ENCODE results near the gene RPTOR.
"Not testable (repeated sequence)": the region's sequence is repeated elsewhere in the genome, so short reads cannot be mapped to it uniquely, and the experiment has no call there.

Gene RPTOR

DNA sequence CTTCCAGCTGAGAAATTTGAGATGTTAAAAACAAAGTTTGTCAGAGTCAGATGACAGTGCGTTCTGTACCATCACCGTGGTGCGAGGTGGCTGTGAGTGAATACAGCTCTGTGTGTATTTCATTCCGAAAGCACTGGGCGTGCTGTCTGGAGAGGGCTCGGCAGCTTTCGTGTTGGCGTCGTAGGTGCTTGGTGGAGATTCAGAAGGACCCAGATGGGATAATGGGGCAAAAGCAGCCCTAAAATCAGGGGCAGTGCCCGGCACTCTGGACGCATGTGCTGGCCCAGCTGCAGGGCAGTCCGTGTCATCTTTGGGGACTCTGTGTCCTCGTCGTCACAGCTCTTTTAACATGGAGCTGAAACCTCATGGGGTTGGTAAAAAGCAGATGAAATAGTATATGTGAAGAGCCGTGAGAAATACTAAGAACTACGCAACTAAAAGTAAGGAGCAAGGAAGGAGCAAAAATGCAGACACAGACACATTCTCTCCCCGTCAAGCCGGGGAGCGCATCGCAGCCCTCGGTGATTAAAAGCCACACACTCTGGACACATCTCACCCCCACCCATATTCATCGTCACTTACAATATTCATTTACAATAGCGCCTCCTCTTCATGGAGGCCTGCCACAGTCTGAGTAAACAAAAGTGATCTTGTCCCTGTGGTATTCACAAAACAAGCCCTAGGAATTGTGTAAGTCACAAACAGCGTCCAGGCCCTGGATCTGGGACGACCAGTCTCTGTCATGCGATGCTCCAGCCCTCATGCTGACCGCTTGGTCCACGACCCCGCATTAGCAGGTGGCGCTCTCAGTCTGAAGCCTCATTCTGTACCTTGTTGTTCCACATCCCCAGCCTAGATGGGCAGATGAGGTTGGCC, 206.7 kb downstream of the RPTOR start:
- FAIRE-seq, result no peak

- no peak for FAIRE-seq
These were observed 207.4 kb downstream of the RPTOR start for GRCh38 chr17:80751946-80752581.

DNA sequence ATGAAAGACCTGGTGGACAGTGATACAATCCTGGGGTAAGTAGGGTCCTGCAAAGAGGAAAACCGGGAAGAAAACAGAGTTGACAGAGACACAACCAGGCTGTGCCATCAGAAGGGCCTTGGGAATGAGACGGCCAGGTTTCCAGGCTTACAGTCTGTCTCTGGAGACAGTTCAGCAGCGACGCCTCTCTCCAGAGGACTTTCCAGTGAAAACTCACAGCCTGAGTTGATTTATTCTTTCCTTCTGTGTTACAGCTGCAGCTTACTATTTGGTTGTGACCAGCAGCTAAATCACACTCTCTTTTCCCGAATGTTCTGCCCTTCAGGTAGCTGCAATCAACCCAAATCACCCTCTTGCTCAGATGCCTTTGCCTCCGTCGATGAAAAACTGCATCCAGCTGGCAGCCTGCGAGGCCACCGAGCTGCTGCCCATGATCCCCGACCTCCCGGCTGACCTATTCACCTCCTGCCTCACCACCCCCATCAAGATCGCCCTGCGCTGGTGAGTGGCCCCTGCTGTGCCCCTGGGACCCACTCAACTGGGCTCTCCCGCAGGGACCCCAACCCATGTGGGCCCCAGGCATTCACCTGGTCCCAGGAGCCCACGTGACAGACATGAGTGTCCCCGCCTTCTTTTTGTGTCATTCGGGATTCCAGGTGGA, 209.2 kb downstream of the RPTOR start:
- FAIRE-seq, result no peak

GRCh38 chr17:80754846-80755245, 210.2 kb downstream of the RPTOR start:
- FAIRE-seq, result no peak

DNA sequence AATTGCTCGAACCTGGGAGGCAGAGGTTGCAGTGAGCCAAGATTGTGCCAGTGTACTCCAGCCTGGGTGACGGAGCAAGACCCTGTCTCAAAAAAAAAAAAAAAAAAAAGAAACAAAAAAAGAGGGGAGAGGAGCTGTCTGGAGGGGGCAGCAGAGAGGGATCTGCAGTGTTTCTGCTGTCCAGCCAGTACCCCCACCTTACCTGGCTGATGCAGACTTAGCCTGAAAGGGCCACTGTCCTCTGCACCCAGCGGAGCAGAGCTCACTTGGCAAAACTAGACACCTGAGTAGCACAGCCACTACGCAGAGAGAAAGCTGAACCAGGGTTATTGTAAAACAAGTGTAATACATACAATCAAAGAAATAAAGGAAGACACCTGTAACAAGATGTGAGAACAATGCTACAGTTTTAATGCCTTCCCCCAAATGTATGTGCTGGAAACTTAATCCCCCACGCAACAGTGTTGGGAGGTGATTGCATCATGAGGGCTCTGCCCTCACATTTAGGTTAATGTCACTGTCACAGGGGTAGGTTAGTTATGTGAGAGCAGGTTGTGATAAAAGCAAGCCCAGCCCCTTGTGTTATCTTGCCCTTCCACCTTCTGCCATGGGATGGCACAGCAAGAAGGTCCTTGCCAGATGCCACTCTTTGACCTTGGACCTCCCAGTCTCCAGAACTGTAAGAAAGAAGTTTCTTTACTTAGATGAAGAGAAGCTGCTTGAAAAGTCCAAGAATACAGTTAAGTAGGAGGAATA, 211.2 kb downstream of the RPTOR start:
- FAIRE-seq, result no peak

DNA sequence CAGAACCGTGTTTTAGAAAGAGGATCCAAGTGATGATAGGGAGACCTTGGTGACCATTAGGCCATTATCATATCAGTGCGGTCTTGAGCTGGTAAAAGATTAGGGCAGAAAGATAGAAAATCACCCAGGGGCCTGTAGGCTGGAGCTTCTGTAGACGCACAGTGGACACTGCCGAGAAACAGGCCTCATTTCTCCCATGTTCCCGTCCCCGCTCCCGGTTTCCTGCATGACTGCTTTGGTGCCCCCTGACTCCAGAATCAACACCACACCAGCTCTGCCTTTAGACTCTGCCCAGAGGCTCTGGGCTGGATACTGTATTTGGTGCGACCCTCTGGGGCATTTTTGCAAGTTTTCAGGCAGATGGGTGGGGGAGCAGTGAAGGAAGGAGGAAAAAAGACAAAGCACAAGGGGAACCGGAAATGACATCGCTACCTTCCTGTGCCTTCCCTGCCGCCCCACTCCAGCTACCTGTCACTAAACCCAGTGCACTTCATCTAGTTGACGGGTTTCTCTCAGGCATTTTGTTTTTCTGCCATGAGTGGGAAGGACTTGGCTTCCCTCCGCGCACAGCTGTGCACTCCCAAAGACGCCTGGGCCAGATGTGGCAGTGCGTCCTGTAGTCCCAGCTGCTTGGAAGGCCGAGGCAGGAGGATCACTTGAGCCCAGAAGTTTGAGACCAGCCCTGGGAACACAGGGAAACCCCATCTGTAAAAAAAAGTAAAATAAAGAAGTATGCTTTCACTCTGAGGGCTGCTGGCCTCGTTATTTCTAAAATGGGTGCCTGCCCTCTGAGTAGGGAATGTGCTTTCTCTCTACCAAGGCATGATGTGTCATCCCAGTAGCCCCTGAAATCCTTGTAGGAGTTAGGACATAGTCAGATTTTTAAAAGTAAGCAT, 214.1 kb downstream of the RPTOR start:
- no peak for FAIRE-seq

GRCh38 chr17:80759377-80759673, 214.7 kb downstream of the RPTOR start:
- no peak for FAIRE-seq

- no peak for FAIRE-seq
These were observed 215.9 kb downstream of the RPTOR start for GRCh38 chr17:80760511-80760911.

- FAIRE-seq, result no peak
These were observed 216.7 kb downstream of the RPTOR start for GRCh38 chr17:80761110-80761871.

- no peak for FAIRE-seq
These were observed 217.4 kb downstream of the RPTOR start for GRCh38 chr17:80762076-80762475.

- FAIRE-seq, result no peak
These were observed 218.7 kb downstream of the RPTOR start for GRCh38 chr17:80763293-80763867.

GRCh38 chr17:80764627-80765145, 220.0 kb downstream of the RPTOR start:
- FAIRE-seq, result not testable (repeated sequence)

DNA sequence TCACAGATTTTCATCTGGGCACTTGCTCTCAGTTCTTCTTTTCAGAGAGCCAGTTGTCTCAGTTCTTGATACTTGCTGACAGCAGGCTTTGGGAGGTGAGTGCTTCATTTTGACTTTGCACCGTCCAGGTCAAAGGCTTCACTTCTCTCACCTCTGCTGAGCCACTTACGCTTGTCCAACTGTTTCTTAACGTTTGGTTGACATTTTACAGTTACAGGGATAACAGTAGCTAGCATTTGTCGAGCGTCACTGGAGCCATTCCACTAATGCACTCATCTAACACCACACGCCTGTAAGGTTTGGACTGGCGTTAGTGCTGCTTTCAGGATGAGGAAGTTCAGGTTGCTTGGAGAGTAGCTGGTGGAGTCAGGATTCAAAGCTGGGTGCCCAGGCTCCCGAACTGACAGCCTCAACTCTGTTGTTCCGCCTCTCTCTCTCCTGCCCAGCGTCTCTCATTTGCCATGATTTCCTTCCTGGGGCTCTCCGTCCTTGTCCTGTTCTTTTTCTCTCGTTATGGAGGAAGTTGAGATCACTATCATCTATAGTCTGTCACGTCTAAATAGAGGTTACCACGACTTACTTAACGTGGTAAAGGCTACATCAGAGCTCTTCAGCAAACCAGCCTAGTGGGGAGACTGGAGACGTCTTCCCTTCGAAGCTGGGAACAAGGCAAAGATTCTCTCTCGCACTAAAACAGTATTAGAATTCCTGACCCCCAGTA, 220.8 kb downstream of the RPTOR start:
- FAIRE-seq, result no peak

GRCh38 chr17:80766290-80766855, 221.7 kb downstream of the RPTOR start:
- no peak for FAIRE-seq

DNA sequence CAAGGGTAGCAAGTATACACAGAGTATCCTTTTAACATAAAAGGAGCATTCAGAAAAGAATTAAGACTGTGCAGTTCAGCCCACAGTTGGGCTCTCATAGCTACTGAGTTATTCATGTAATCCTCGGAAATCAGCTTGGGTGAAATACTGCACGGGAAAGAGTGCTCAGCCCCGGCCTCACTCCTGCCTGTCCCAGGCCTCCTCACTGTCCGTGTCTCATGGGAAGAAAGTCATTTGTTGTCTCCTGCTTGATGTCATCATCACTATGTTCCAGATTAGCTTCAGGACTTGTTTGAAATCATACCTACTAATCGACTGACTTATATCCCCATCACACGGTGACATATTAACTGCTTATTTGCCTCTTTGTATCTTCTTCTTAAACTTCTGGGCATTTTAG, 223.8 kb downstream of the RPTOR start:
- FAIRE-seq, result no peak

GRCh38 chr17:80768936-80769335, 224.3 kb downstream of the RPTOR start:
- no peak for FAIRE-seq

GRCh38 chr17:80769516-80769915, 224.9 kb downstream of the RPTOR start:
- FAIRE-seq, result no peak

GRCh38 chr17:80769936-80770625, 225.4 kb downstream of the RPTOR start:
- FAIRE-seq, result no peak

Data from endometrium (tissue), 2 donors.